EH (cell line): Measurements from ENCODE around the gene CFAP100.

ENCODE experiments used
- DNase-seq: peaks from one replicate; pipeline ENCODE4 v3.0.0-alpha.2; 2015; ENCODE audit warnings: low read depth

CFAP100 gene

GRCh38 chr3:126481808-126482502 lies 87.2 kb downstream of the CFAP100 start:
- peak; percentile 58 for DNase-seq

DNA sequence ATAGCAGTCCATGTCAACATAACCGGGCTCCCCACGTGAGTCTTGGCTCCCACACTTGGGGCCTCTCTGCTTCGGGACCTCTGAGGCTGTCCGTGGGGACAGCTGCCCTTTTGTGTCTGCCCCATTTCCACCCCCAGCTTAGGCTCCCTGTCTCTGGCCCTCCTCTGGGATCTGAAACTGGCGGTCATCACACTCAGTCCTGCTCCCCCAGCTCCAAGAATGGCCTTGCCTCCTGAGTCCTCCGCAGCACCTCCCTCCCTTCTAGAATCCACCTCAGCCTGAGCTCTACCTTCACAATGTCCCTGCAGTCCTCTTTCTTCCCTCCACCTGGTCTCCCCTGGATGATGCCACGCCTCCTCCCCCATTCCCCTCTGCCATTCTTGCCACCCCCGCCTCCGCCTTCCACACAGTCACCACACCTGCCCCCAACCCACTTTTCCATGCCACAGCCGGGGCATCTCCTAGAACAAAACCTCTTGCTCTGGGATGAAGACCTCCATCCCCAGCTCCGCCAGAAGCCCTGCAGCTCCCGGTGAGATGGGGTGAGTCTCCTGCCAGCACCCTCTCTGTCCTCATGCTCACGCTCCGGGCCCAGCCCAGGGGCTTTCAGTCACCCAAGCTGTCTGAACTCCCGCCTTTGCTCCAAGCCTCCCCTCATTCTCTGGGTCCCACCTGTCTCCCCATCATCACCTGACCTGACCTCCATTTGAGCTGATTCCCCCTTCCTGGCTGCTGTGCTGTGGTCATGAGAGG lies 88.0 kb downstream of the CFAP100 start:
- no peak for DNase-seq

DNA sequence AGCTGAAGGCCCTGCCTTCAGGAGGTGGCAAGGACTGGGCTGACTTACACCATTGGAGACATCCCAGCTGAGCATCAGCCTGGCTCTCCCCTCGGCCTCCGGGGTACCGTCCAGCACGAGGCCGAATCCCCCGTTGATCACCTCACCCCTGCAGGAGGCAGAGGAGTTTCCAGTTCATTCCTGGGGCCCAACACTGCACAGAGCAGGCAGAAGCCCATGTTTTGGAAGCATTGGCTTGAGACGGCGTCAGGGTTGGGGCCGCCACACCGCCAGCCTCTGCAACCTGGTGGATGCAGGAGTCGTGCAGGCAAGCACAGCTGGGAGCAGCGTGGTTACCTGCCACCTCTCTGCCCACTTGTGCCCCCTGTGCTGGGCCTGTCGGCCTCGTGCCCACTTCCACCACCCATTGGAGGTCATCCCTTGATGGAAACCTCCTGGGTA lies 88.6 kb downstream of the CFAP100 start:
- DNase-seq, result no peak

- no peak for DNase-seq
Observed at GRCh38 chr3:126484148-126484547, 89.4 kb downstream of the CFAP100 start.

GRCh38 chr3:126484662-126485061 lies 90.0 kb downstream of the CFAP100 start:
- no peak for DNase-seq

DNA sequence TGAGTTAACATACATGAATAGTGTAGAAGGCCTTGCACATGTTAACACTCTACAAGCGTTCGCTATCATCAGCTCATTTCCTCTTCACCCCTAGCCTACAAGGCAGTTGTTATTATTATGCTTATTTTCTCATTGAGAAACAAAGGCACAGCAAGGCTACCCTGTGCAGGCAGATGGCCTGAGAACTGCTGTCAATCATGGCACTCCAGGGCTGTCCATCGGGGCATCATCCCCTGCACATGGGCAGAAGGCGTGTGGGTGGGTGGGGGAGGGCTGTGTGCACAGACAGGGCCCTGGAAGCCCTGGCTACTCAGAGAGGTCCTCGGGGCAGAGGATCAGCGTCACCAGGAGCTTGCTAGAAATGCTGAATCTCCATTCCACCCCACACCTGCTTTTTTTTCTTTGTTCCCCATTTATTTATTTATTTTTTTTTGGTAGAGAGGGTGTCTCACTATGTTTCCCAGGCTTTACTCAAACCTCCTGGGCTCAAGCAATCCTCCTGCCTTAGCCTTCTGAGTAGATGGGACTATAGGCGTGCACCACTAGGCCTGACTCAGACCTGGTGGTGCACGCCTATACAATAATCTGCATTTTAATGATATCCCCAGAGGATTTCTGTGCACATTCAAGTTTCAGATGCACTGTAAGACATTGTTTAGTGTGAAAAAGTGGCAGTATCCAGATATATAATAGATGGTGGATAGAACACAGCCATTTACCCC lies 90.6 kb downstream of the CFAP100 start:
- DNase-seq, result no peak

DNA sequence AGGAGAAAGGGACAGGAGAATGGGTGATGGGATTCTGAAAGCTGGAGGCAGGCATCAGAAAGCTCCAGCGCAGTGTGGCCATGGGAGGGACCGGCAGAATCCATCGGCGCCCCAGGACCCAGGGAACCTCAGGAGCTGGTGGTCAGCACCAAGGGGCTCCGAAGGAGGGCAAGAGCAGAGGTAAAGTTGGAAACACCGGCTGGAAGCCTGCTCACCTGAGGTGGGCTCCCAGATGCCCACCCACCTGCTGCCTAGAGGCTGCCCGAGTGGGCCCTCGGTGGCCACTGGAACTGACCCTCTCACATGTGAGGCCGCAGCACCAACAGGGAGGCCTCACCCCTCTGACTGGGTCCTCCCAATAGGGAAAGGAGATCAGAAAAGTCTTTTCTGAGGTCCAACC lies 91.2 kb downstream of the CFAP100 start:
- DNase-seq, result no peak
